Measurements from ENCODE around the gene CORO6.
A peak's percentile ranks its signal among the peaks of the same experiment; 100 is the strongest.

DNA sequence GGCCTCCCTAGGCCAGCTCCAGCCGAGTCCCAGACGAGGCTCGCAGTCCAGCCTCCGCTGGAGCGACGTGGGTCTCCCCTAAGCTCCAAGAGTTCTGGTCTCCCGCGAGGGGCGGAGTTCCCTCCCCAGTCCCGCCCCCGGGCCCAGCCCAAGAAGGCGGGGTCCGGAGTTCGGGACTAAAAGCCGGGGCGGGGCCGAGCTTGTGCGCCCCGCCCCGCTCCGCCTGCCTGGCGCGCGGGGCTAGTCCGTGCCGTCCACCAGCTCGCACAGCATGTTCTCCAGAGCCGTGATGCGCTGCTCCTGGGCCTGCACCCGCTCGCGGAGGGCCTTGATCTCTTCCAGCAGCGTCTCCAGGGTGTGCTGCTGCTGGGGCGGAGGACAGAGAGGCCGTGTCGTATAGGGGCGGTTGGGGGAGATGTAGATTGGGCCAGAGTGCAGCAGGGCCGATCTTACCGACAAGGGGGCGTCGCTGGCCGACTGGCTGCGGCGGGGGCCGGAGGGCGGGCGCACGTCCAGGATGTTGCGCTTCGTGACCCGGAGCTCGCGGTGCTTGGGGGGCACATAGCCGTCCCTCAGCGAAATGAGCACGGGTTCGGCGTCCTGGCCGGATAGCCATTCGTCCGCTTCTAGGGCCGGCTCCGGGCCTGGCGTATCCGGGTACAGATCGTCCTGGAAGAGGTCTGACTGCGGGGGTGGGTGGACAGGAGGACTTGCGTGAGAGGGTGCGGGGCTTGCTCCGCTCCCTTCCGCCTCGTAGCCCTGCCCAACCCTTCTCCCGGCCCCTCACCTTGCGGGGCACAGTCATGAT is 7.0 kb downstream of the CORO6 start:
- TF ChIP-seq, protein P1, sequence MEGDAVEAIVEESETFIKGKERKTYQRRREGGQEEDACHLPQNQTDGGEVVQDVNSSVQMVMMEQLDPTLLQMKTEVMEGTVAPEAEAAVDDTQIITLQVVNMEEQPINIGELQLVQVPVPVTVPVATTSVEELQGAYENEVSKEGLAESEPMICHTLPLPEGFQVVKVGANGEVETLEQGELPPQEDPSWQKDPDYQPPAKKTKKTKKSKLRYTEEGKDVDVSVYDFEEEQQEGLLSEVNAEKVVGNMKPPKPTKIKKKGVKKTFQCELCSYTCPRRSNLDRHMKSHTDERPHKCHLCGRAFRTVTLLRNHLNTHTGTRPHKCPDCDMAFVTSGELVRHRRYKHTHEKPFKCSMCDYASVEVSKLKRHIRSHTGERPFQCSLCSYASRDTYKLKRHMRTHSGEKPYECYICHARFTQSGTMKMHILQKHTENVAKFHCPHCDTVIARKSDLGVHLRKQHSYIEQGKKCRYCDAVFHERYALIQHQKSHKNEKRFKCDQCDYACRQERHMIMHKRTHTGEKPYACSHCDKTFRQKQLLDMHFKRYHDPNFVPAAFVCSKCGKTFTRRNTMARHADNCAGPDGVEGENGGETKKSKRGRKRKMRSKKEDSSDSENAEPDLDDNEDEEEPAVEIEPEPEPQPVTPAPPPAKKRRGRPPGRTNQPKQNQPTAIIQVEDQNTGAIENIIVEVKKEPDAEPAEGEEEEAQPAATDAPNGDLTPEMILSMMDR (conservative IDR thresholded peaks at IDR 0.05; ENCODE audit: low read depth, low read length) = no peak
- TF ChIP-seq RAD21 (IDR thresholded peaks at IDR 0.05; ENCODE audit: low read length) (no peak), MAZ (IDR thresholded peaks at IDR 0.05; ENCODE audit: borderline replicate concordance, low read depth, low read length) (peak; percentile 40; the same call in 1 of the 2 replicates), SMC3 (IDR thresholded peaks at IDR 0.05; ENCODE audit: low read depth, low read length) (no peak), POLR2A (IDR thresholded peaks at IDR 0.05; ENCODE audit: low read depth, low read length) (no peak), MXI1 (IDR thresholded peaks at IDR 0.05; ENCODE audit: borderline replicate concordance, low read depth, low read length) (no peak), MAFK (IDR thresholded peaks at IDR 0.05; ENCODE audit: low read depth, low read length) (no peak)
- TF ChIP-seq, protein P2, sequence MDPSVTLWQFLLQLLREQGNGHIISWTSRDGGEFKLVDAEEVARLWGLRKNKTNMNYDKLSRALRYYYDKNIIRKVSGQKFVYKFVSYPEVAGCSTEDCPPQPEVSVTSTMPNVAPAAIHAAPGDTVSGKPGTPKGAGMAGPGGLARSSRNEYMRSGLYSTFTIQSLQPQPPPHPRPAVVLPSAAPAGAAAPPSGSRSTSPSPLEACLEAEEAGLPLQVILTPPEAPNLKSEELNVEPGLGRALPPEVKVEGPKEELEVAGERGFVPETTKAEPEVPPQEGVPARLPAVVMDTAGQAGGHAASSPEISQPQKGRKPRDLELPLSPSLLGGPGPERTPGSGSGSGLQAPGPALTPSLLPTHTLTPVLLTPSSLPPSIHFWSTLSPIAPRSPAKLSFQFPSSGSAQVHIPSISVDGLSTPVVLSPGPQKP (IDR thresholded peaks at IDR 0.05; ENCODE audit: borderline replicate concordance, low read depth, low read length) = no peak
- TF ChIP-seq, protein P3, sequence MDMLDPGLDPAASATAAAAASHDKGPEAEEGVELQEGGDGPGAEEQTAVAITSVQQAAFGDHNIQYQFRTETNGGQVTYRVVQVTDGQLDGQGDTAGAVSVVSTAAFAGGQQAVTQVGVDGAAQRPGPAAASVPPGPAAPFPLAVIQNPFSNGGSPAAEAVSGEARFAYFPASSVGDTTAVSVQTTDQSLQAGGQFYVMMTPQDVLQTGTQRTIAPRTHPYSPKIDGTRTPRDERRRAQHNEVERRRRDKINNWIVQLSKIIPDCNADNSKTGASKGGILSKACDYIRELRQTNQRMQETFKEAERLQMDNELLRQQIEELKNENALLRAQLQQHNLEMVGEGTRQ (IDR thresholded peaks at IDR 0.05; ENCODE audit: low read depth, low read length) = no peak
